K562 (cell line): ENCODE data around the gene GSTM1. TPM values are rescaled to one million over a fixed set of nuclear protein-coding genes. Genes with fewer than 3 reads are reported as not detected.

Source experiments
- ATAC-seq: fragments of 200-7000 bp; cut with Tn5 transposase; 3 replicates; pipeline ENCODE4 v1.9.1; 2020; ENCODE audit warnings: moderate library complexity
- BruUV-seq: library from RNA; stranded (reverse); fragments of 400-500 nt; replicated peaks from 2 replicates; lab custom pipeline; 2021; lab: Mats Ljungman, UMichigan
- CTCF ChIA-PET: fragments of 300-600 bp; formaldehyde crosslinking; extraction: SDS; loops from one replicate; lab custom pipeline; 2021; ENCODE audit warnings: low intra/inter-chr PET ratio; lab: Yijun Ruan, JAX
- POLR2A ChIA-PET: fragments of 300-600, 350-650 bp; sonication (Branson Sonifier 250); formaldehyde crosslinking; extraction: SDS; loops from one replicate; lab custom pipeline; 2021; ENCODE audit warnings: antibody characterized with exemption, inconsistent platforms; lab: Yijun Ruan, JAX
- DNase-seq, 4 experiments: peaks; one replicate each; pipeline versions ENCODE4 v3.0.0 to v3.0.0-alpha.2; 2011 to 2018; ENCODE audit warnings: low spot score in 3 of 4, mixed read lengths in 3 of 4; ENCODE audit errors: extremely low read depth in 1 of 4
- FAIRE-seq: peaks from 2 replicates; lab custom pipeline; 2011; peaks lifted over from hg19 to GRCh38; lab: Jason Lieb, UNC
- H2AFZ ChIP-seq: 2 replicates; pipeline ENCODE4 v1.6.0; 2011; ENCODE audit warnings: low read depth, low read length, control low read depth, inconsistent platforms
- H3K27ac ChIP-seq: fragments of 200-600 bp; 3 replicates; pipeline ENCODE4 v1.8.0; 2011; ENCODE audit warnings: low read depth, mild to moderate bottlenecking, control low read depth, inconsistent platforms, low read length, moderate library complexity, mixed read lengths; ENCODE audit errors: extremely low read depth
- H3K27me3 ChIP-seq, 2 experiments: fragments of 300-600 bp in 1 of 2; 2 replicates in 1 of 2; 3 replicates in 1 of 2; pipeline versions ENCODE4 v1.6.0 to v1.8.0; 2011; ENCODE audit warnings: inconsistent platforms in 2 of 2, low read length in 2 of 2, mild to moderate bottlenecking in 1 of 2, mixed read lengths in 1 of 2, moderate library complexity in 1 of 2; ENCODE audit not compliant: control insufficient read depth in 2 of 2, insufficient read depth in 2 of 2
- H3K36me3 ChIP-seq: fragments of 300-600 bp; 3 replicates; pipeline ENCODE4 v1.8.0; 2011; ENCODE audit warnings: mild to moderate bottlenecking, low read length, inconsistent platforms; ENCODE audit not compliant: control insufficient read depth, insufficient read depth
- H3K4me1 ChIP-seq, 2 experiments: fragments of 200-600 bp in 1 of 2; replicated peaks in 1 of 2; 2 replicates in 1 of 2; 3 replicates in 1 of 2; pipeline versions ENCODE4 v1.5.1 to v1.8.0; 2011; ENCODE audit warnings: inconsistent platforms in 2 of 2, low read length in 2 of 2, mild to moderate bottlenecking in 1 of 2, mixed read lengths in 1 of 2, moderate library complexity in 1 of 2; ENCODE audit not compliant: control insufficient read depth in 2 of 2, insufficient read depth in 2 of 2
- H3K4me2 ChIP-seq: 2 replicates; pipeline ENCODE4 v1.6.1; 2011; ENCODE audit warnings: low read length, control low read depth, inconsistent platforms, mixed read lengths; ENCODE audit not compliant: insufficient read depth
- H3K4me3 ChIP-seq: fragments of 200-600 bp; sonication (generic), shearing (Covaris generic); 2 replicates; pipeline ENCODE4 v1.5.1; 2016; ENCODE audit warnings: control low read depth, inconsistent platforms
- H3K79me2 ChIP-seq: fragments of 200-600 bp; 3 replicates; pipeline ENCODE4 v1.8.0; 2011; ENCODE audit warnings: low read length, inconsistent platforms; ENCODE audit not compliant: control insufficient read depth, insufficient read depth
- H3K9ac ChIP-seq, 2 experiments: 2 replicates each; pipeline versions ENCODE4 v1.6.0 to v1.6.1; 2011; ENCODE audit warnings: low read depth in 2 of 2, low read length in 2 of 2, control low read depth in 1 of 2, inconsistent platforms in 1 of 2, mild to moderate bottlenecking in 1 of 2, mixed read lengths in 1 of 2; ENCODE audit not compliant: insufficient read depth in 1 of 2
- H3K9me1 ChIP-seq: one replicate; pipeline ENCODE4 v1.6.0; 2011; ENCODE audit warnings: inconsistent platforms, mild to moderate bottlenecking, low read length, moderate library complexity; ENCODE audit not compliant: control insufficient read depth, insufficient read depth
- H3K9me3 ChIP-seq: replicated peaks from 2 replicates; pipeline ENCODE4 v1.5.1; 2011; ENCODE audit warnings: low read depth, low read length, inconsistent platforms; ENCODE audit not compliant: control insufficient read depth, insufficient read depth
- H4K20me1 ChIP-seq: replicated peaks from 2 replicates; pipeline ENCODE4 v1.6.1; 2011; ENCODE audit warnings: low read length, inconsistent platforms, mixed read lengths; ENCODE audit not compliant: control insufficient read depth, insufficient read depth
- HMG20B ChIP-seq: fragments of 250-450 bp; sonication (Bioruptor Pico); IDR thresholded peaks from 2 replicates; pipeline ENCODE4 v1.5.0; 2021; ENCODE audit warnings: mild to moderate bottlenecking
- MED1 ChIP-seq: sonication (generic); formaldehyde crosslinking; IDR thresholded peaks from 2 replicates; pipeline ENCODE4 v1.8.1; 2023; ENCODE audit warnings: missing genetic modification reagents, borderline replicate concordance
- PHB2 ChIP-seq: fragments of 450-650 bp; IDR thresholded peaks from 2 replicates; pipeline ENCODE4 v1.6.1; 2017; ENCODE audit warnings: low read depth
- PRDM10 ChIP-seq: fragments of 450-650 bp; IDR thresholded peaks from 2 replicates; pipeline ENCODE4 v1.6.1; 2018; ENCODE audit not compliant: partially characterized antibody
- ZNF318 ChIP-seq, 2 experiments: fragments of 450-650 bp; IDR thresholded peaks; 2 replicates each; pipeline ENCODE4 v1.6.1; 2016; ENCODE audit warnings: mild to moderate bottlenecking in 2 of 2, borderline replicate concordance in 1 of 2, low read depth in 1 of 2, moderate library complexity in 1 of 2
- WGBS: fragments of 100-300 bp; shearing (Covaris generic); methylation state at CpG from one replicate; pipeline ENCODE4 v1.1.6; 2016; ENCODE audit warnings: low coverage, mixed read lengths; ENCODE audit not compliant: insufficient coverage; ENCODE audit errors: missing lambda C conversion rate; 5-methylcytosine and 5-hydroxymethylcytosine counted together
- in situ Hi-C: fragments of 300-500 bp; cut with MboI; formaldehyde crosslinking; loops from 4 replicates; pipeline ENCODE4 v1.15.0; 2018; ENCODE audit warnings: inconsistent platforms, mixed read lengths
- intact Hi-C: fragments of 100-400 bp; cut with micrococcal nuclease; formaldehyde crosslinking; loops from 2 replicates; pipeline ENCODE4 v1.14.2; 2022
- polyA plus RNA-seq, 8 experiments: library from polyadenylated mRNA; depleted of rRNA in 4 of 8; stranded (reverse) in 5 of 8; unstranded in 3 of 8; fragments of >200 nt; fragmentation: Nextera tagmentation in 2 of 8; fragmentation: Illumina TruSeq in 1 of 8; extraction: Ambion mirVana in 2 of 8; extraction: Trizol in 1 of 8; gene quantifications; 2 replicates each; pipeline versions ENCODE4 v1.2.1 to v1.2.3, GENCODE V29; 2011 to 2014; ENCODE audit warnings: inconsistent platforms in 1 of 8, missing spikeins in 1 of 8
- total RNA-seq, 7 experiments: library from RNA; depleted of rRNA in 6 of 7; stranded (reverse); fragments of >200 nt in 6 of 7; fragmentation: Illumina TruSeq in 2 of 7; extraction: Trizol in 2 of 7; gene quantifications; 2 replicates each; pipeline versions ENCODE4 v1.2.1 to v1.2.3, GENCODE V29; 2011 to 2021; ENCODE audit warnings: low replicate concordance in 1 of 7
- TF ChIP-seq, protein P1 (sequence below): fragments of 250-450 bp; sonication (Bioruptor Pico); IDR thresholded peaks from 2 replicates; pipeline ENCODE4 v1.5.0; 2021; ENCODE audit warnings: mild to moderate bottlenecking, borderline replicate concordance

Gene GSTM1
- total and polyA plus RNA-seq, 9 of the 15 experiments (the other 6 are each of a cell fraction or from before 2014, with no cell fraction given), result not detected

GRCh38 chr1:109718495-109718894 lies 30.9 kb downstream of the GSTM1 start:
- ChIA-PET CTCF (interaction anchor here (1.1 kb wide), 1 partner anchor 53 kb away, joined by 3 read pairs; no protein-coding TSS in a partner anchor), POLR2A (interaction anchor here (1.8 to 2.2 kb wide), 2 partner anchors 19 to 48 kb away, joined by 5 to 6 read pairs; no protein-coding TSS in a partner anchor)
- Histone ChIP-seq H3K9me1 (no peaks in the 10 kb centered on the region), H4K20me1 (no peaks in the 10 kb centered on the region), H3K4me1 (peaks cover 5 to 21% of the 10 kb centered on the region in 2 experiments; a peak in 4 of 5 replicates), H3K36me3 (no peaks in the 10 kb centered on the region), H3K4me2 (no peak overlapping the region), H3K4me3 (no peak overlapping the region), H3K27ac (peak overlapping the region; percentile 43; the same call in 2 of the 3 replicates), H3K9me3 (no peaks in the 10 kb centered on the region), H3K79me2 (no peaks in the 10 kb centered on the region), H3K27me3 (peaks cover 0 to 6% of the 10 kb centered on the region in 2 experiments; a peak in 2 of 5 replicates), H2AFZ (peak overlapping the region; percentile 87), H3K9ac (no peak overlapping the region)
- intact Hi-C loops, result loop anchor here (1.0 to 5.0 kb wide), 2 partner anchors 55 to 171 kb away; partner anchors contain the start of gene GNAI3
- peak; percentile 44 to 53 (median 48) for DNase-seq
- BruUV-seq, result no TSS peak
- peak; percentile 73 for ATAC-seq
- 58% methylated on average over 2 of the region's 2 CpGs for WGBS
- no peak for FAIRE-seq
- in situ Hi-C loops, result loop anchor here (5.0 kb wide), 1 partner anchor 41 kb away; no protein-coding TSS in a partner anchor
- TF ChIP-seq, protein P1, sequence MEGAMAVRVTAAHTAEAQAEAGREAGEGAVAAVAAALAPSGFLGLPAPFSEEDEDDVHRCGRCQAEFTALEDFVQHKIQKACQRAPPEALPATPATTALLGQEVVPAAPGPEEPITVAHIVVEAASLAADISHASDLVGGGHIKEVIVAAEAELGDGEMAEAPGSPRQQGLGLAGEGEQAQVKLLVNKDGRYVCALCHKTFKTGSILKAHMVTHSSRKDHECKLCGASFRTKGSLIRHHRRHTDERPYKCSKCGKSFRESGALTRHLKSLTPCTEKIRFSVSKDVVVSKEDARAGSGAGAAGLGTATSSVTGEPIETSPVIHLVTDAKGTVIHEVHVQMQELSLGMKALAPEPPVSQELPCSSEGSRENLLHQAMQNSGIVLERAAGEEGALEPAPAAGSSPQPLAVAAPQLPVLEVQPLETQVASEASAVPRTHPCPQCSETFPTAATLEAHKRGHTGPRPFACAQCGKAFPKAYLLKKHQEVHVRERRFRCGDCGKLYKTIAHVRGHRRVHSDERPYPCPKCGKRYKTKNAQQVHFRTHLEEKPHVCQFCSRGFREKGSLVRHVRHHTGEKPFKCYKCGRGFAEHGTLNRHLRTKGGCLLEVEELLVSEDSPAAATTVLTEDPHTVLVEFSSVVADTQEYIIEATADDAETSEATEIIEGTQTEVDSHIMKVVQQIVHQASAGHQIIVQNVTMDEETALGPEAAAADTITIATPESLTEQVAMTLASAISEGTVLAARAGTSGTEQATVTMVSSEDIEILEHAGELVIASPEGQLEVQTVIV (CRISPR knock-in tag), result no peak
- TF ChIP-seq ZNF318 (IDR thresholded peaks at IDR 0.05; ENCODE audit: borderline replicate concordance in 1 of 2, low read depth in 1 of 2), result no peak
- TF ChIP-seq HMG20B, result no peak
- TF ChIP-seq PHB2, result no peak
- TF ChIP-seq MED1, result no peak
- no peak for TF ChIP-seq PRDM10
